H9 (cell line): ENCODE measurements around the gene DNAH8. TPM values are rescaled to one million over a fixed set of nuclear protein-coding genes. Genes with fewer than 3 reads are reported as not detected.

ENCODE experiments used
- DNase-seq: peaks from one replicate; pipeline ENCODE4 v3.0.0-alpha.2; 2017
- H2AFZ ChIP-seq: one replicate; pipeline ENCODE4 v1.6.1; 2013; ENCODE audit warnings: mild to moderate bottlenecking, low read length, control low read depth, moderate library complexity
- H2AK5ac ChIP-seq: 2 replicates; pipeline ENCODE4 v1.6.1; 2013; ENCODE audit warnings: low read length, control low read depth, mixed read lengths; ENCODE audit not compliant: insufficient read length
- H2BK120ac ChIP-seq: one replicate; pipeline ENCODE4 v1.6.1; 2013; ENCODE audit warnings: low read depth, mild to moderate bottlenecking, low read length, control low read depth, inconsistent platforms; ENCODE audit not compliant: poor library complexity, severe bottlenecking
- H2BK12ac ChIP-seq: 2 replicates; pipeline ENCODE4 v1.6.1; 2013; ENCODE audit warnings: low read length, control low read depth, mixed read lengths, low read depth; ENCODE audit not compliant: insufficient read length
- H2BK15ac ChIP-seq: 2 replicates; pipeline ENCODE4 v1.6.1; 2013; ENCODE audit warnings: low read depth, low read length, control low read depth
- H2BK20ac ChIP-seq: one replicate; pipeline ENCODE4 v1.6.1; 2013; ENCODE audit warnings: low read depth, mild to moderate bottlenecking, low read length, control low read depth, inconsistent platforms; ENCODE audit not compliant: poor library complexity, severe bottlenecking
- H2BK5ac ChIP-seq: 2 replicates; pipeline ENCODE4 v1.6.1; 2013; ENCODE audit warnings: low read length, control low read depth, mixed read lengths; ENCODE audit not compliant: insufficient read length
- H3K14ac ChIP-seq: 2 replicates; pipeline ENCODE4 v1.6.1; 2013; ENCODE audit warnings: low read length, control low read depth; ENCODE audit not compliant: insufficient read depth
- H3K18ac ChIP-seq: 2 replicates; pipeline ENCODE4 v1.6.1; 2013; ENCODE audit warnings: low read depth, mild to moderate bottlenecking, mixed read lengths, low read length, control low read depth; ENCODE audit not compliant: insufficient read length
- H3K23ac ChIP-seq: 2 replicates; pipeline ENCODE4 v1.6.1; 2013; ENCODE audit warnings: low read length, control low read depth, mixed read lengths, low read depth; ENCODE audit not compliant: insufficient read length
- H3K23me2 ChIP-seq: 2 replicates; pipeline ENCODE4 v1.6.1; 2013; ENCODE audit warnings: low read depth, mild to moderate bottlenecking, mixed read lengths, low read length, control low read depth; ENCODE audit not compliant: insufficient read length, poor library complexity, severe bottlenecking
- H3K27ac ChIP-seq: 2 replicates; pipeline ENCODE4 v1.5.1; 2013; ENCODE audit warnings: low read length, control low read depth, mixed read lengths, low read depth; ENCODE audit not compliant: insufficient read length
- H3K27me3 ChIP-seq: 2 replicates; pipeline ENCODE4 v1.6.1; 2013; ENCODE audit warnings: low read length, control low read depth, inconsistent platforms; ENCODE audit not compliant: insufficient read depth
- H3K4ac ChIP-seq: 2 replicates; pipeline ENCODE4 v1.6.1; 2013; ENCODE audit warnings: low read depth, mild to moderate bottlenecking, control low read depth, inconsistent platforms, low read length, moderate library complexity
- H3K4me1 ChIP-seq: 2 replicates; pipeline ENCODE4 v1.6.1; 2013; ENCODE audit warnings: low read length, control low read depth, inconsistent platforms; ENCODE audit not compliant: insufficient read depth
- H3K4me2 ChIP-seq: 2 replicates; pipeline ENCODE4 v1.6.1; 2013; ENCODE audit warnings: low read length, control low read depth, mixed read lengths; ENCODE audit not compliant: insufficient read length, insufficient read depth
- H3K56ac ChIP-seq: 2 replicates; pipeline ENCODE4 v1.6.1; 2013; ENCODE audit warnings: low read depth, mild to moderate bottlenecking, mixed read lengths, low read length, control low read depth; ENCODE audit not compliant: insufficient read length
- H3K79me1 ChIP-seq: 2 replicates; pipeline ENCODE4 v1.6.1; 2013; ENCODE audit warnings: low read depth, mild to moderate bottlenecking, moderate library complexity, low read length, control low read depth, inconsistent platforms; ENCODE audit not compliant: insufficient read depth, poor library complexity, severe bottlenecking
- H3K79me2 ChIP-seq: 2 replicates; pipeline ENCODE4 v1.6.1; 2013; ENCODE audit warnings: low read length, control low read depth, inconsistent platforms; ENCODE audit not compliant: insufficient read depth
- H3K9ac ChIP-seq: 2 replicates; pipeline ENCODE4 v1.6.1; 2013; ENCODE audit warnings: low read length, control low read depth, mixed read lengths; ENCODE audit not compliant: insufficient read length; ENCODE audit errors: extremely low read depth
- H3K9me3 ChIP-seq: one replicate; pipeline ENCODE4 v1.6.1; 2013; ENCODE audit warnings: low read depth, low read length, inconsistent platforms; ENCODE audit not compliant: control insufficient read depth
- H3T11ph ChIP-seq: one replicate; pipeline ENCODE4 v1.6.1; 2013; ENCODE audit warnings: mild to moderate bottlenecking, low read length, control low read depth, inconsistent platforms
- H4K20me1 ChIP-seq: one replicate; pipeline ENCODE4 v1.6.1; 2013; ENCODE audit not compliant: control insufficient read depth, insufficient read length, insufficient read depth
- H4K5ac ChIP-seq: 2 replicates; pipeline ENCODE4 v1.6.1; 2013; ENCODE audit warnings: low read depth, mild to moderate bottlenecking, mixed read lengths, low read length, control low read depth; ENCODE audit not compliant: insufficient read length
- H4K8ac ChIP-seq: replicated peaks from 2 replicates; pipeline ENCODE4 v1.6.1; 2013; ENCODE audit warnings: low read length, control low read depth, mixed read lengths, low read depth; ENCODE audit not compliant: insufficient read length
- H4K91ac ChIP-seq: 2 replicates; pipeline ENCODE4 v1.6.1; 2013; ENCODE audit warnings: low read depth, mild to moderate bottlenecking, moderate library complexity, mixed read lengths, low read length, control low read depth; ENCODE audit not compliant: insufficient read length
- H3K27ac Mint-ChIP-seq, 3 experiments: 2 replicates in 2 of 3; 3 replicates in 1 of 3; pipeline ENCODE4 v1.8.0; 2020 to 2021; ENCODE audit warnings: mixed read lengths in 3 of 3, mild to moderate bottlenecking in 1 of 3, moderate library complexity in 1 of 3
- H3K27me3 Mint-ChIP-seq: 2 replicates; pipeline ENCODE4 v1.8.0; 2021; ENCODE audit warnings: low read depth, mild to moderate bottlenecking, moderate library complexity, mixed read lengths
- H3K36me3 Mint-ChIP-seq, 3 experiments: 2 replicates in 2 of 3; 3 replicates in 1 of 3; pipeline ENCODE4 v1.8.0; 2020 to 2021; ENCODE audit warnings: low read depth in 3 of 3, mixed read lengths in 3 of 3; ENCODE audit not compliant: insufficient read depth in 1 of 3
- H3K4me1 Mint-ChIP-seq, 2 experiments: 2 replicates each; pipeline ENCODE4 v1.8.0; 2020; ENCODE audit warnings: mixed read lengths in 2 of 2
- H3K4me3 Mint-ChIP-seq, 2 experiments: 2 replicates in 1 of 2; 3 replicates in 1 of 2; pipeline ENCODE4 v1.8.0; 2020 to 2021; ENCODE audit warnings: mild to moderate bottlenecking in 2 of 2, mixed read lengths in 2 of 2, moderate library complexity in 1 of 2
- H3K9me3 Mint-ChIP-seq, 2 experiments: 2 replicates in 1 of 2; 3 replicates in 1 of 2; pipeline ENCODE4 v1.8.0; 2020; ENCODE audit warnings: mild to moderate bottlenecking in 2 of 2, mixed read lengths in 2 of 2, moderate library complexity in 1 of 2
- WGBS: extraction: QIAGEN DNeasy Blood & Tissue Kit; methylation state at CpG from one replicate; pipeline ENCODE4 v1.1.7; 2013; ENCODE audit warnings: missing lambda C conversion rate, low lambda C conversion rate, mixed read lengths; ENCODE audit not compliant: insufficient read length; ENCODE audit errors: extremely low coverage; 5-methylcytosine and 5-hydroxymethylcytosine counted together
- total RNA-seq: library from RNA; stranded (reverse); gene quantifications from 2 replicates; pipeline ENCODE4 v1.2.1, GENCODE V29; 2021
- TF ChIP-seq, protein P1 (sequence below): fragments of 200-600 bp; sonication (generic); conservative IDR thresholded peaks from 3 replicates; pipeline ENCODE4 v1.8.0; 2021; ENCODE audit warnings: antibody characterized with exemption, mild to moderate bottlenecking

The DNAH8 gene
- total RNA-seq, 1 experiment from 2014 or later = not detected

DNA sequence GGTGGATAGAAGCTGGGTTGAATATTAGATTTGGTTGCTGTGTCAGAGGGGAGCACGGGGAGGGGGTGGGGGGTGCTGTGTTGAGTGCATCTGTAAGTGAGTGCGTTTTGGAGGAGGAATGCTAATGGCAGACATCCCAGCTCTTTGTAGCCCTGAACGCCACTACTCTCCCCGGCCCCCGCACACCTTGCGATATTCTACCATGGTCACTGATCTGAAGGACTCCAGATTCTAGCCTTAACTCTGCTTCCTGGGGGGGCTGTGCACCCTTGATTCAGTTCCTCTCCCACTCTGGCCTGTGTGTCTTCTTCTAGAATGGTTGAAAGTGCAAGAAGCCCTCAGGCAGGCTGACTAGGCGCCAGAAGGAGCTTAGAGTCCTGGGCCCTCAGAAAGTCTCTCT, 340.6 kb downstream of the DNAH8 start:
- TF ChIP-seq, protein P1, sequence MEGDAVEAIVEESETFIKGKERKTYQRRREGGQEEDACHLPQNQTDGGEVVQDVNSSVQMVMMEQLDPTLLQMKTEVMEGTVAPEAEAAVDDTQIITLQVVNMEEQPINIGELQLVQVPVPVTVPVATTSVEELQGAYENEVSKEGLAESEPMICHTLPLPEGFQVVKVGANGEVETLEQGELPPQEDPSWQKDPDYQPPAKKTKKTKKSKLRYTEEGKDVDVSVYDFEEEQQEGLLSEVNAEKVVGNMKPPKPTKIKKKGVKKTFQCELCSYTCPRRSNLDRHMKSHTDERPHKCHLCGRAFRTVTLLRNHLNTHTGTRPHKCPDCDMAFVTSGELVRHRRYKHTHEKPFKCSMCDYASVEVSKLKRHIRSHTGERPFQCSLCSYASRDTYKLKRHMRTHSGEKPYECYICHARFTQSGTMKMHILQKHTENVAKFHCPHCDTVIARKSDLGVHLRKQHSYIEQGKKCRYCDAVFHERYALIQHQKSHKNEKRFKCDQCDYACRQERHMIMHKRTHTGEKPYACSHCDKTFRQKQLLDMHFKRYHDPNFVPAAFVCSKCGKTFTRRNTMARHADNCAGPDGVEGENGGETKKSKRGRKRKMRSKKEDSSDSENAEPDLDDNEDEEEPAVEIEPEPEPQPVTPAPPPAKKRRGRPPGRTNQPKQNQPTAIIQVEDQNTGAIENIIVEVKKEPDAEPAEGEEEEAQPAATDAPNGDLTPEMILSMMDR = no peak
- DNase-seq = no peak
- H3T11ph ChIP-seq = no peak overlapping the region
- Mint-ChIP-seq H3K9me3 (no peaks in the 10 kb centered on the region), H3K36me3 (peaks cover 0 to 7% (median 3%) of the 10 kb centered on the region in 3 experiments; a peak in 4 of 7 replicates), H3K4me3 (no peak overlapping the region), H3K27me3 (peaks cover 27% of the 10 kb centered on the region), H3K4me1 (peaks cover 16 to 18% of the 10 kb centered on the region in 2 experiments), H3K27ac (no peak overlapping the region)
- no peak overlapping the region for H2BK12ac ChIP-seq
- no peaks in the 10 kb centered on the region for H3K9me3 ChIP-seq
- no peak overlapping the region for H2BK20ac ChIP-seq
- no peak overlapping the region for H3K18ac ChIP-seq
- H4K8ac ChIP-seq = no peak overlapping the region
- no peak overlapping the region for H3K14ac ChIP-seq
- peaks cover 2% of the 10 kb centered on the region for H3K23me2 ChIP-seq
- WGBS = no CpG with 5 or more reads among the region's 7 CpGs
- no peaks in the 10 kb centered on the region for H3K79me1 ChIP-seq
- H3K4me2 ChIP-seq = no peak overlapping the region
- H3K79me2 ChIP-seq = no peaks in the 10 kb centered on the region
- H3K56ac ChIP-seq = no peak overlapping the region
- H2BK5ac ChIP-seq = no peak overlapping the region
- H3K27me3 ChIP-seq = no peaks in the 10 kb centered on the region
- H2AFZ ChIP-seq = no peak overlapping the region
- H4K91ac ChIP-seq = no peak overlapping the region
- no peak overlapping the region for H3K27ac ChIP-seq
- no peak overlapping the region for H4K5ac ChIP-seq
- no peak overlapping the region for H3K23ac ChIP-seq
- no peak overlapping the region for H2BK120ac ChIP-seq
- no peaks in the 10 kb centered on the region for H3K4me1 ChIP-seq
- no peak overlapping the region for H2BK15ac ChIP-seq
- H2AK5ac ChIP-seq = no peak overlapping the region
- H3K4ac ChIP-seq = no peak overlapping the region
- no peak overlapping the region for H3K9ac ChIP-seq
- peaks cover 3% of the 10 kb centered on the region for H4K20me1 ChIP-seq
